CD4-positive, alpha-beta T cell (primary cell): ENCODE data around the gene CRAMP1. TPM values are rescaled to one million over a fixed set of nuclear protein-coding genes. Genes with fewer than 3 reads are reported as not detected.

Experiments used
- ATAC-seq: fragments of 200-7000 bp; cut with Tn5 transposase; one replicate; pipeline ENCODE4 v1.10.0; 2022; ENCODE audit warnings: mild to moderate bottlenecking; ENCODE audit not compliant: poor library complexity
- CTCF ChIA-PET: fragments of 350-600 bp; sonication (Branson Sonifier 250); formaldehyde crosslinking; loops from one replicate; lab custom pipeline; 2021; ENCODE audit warnings: antibody characterized with exemption, inconsistent platforms; lab: Charles Lee
- POLR2A ChIA-PET: fragments of 350-600 bp; sonication (Branson Sonifier 250); formaldehyde crosslinking; loops from one replicate; lab custom pipeline; 2021; ENCODE audit warnings: antibody characterized with exemption, inconsistent platforms; lab: Charles Lee
- DNase-seq, 14 experiments: peaks; one replicate each; pipeline ENCODE4 v3.0.0-alpha.2; 2013 to 2020; ENCODE audit warnings: mixed read lengths in 2 of 14
- H3K27ac ChIP-seq, 2 donors: one replicate each; pipeline versions ENCODE4 v1.5.1 to v1.7.0; 2013; ENCODE audit warnings: low read length in 2 of 2, low read depth in 1 of 2, mild to moderate bottlenecking in 1 of 2
- H3K27me3 ChIP-seq, 2 experiments: 1 replicate in 1 of 2; 2 replicates in 1 of 2; pipeline versions ENCODE4 v1.6.1 to v1.7.0; 2013; ENCODE audit warnings: low read length in 2 of 2, control low read depth in 1 of 2, mild to moderate bottlenecking in 1 of 2, moderate library complexity in 1 of 2; ENCODE audit not compliant: insufficient read depth in 2 of 2, control insufficient read depth in 1 of 2
- H3K36me3 ChIP-seq: one replicate; pipeline ENCODE4 v1.6.1; 2013; ENCODE audit warnings: low read length, control low read depth; ENCODE audit not compliant: insufficient read depth
- H3K4me1 ChIP-seq: one replicate; pipeline ENCODE4 v1.6.1; 2013; ENCODE audit warnings: low read length, control low read depth; ENCODE audit not compliant: insufficient read depth
- H3K4me3 ChIP-seq: one replicate; pipeline ENCODE4 v1.5.1; 2013; ENCODE audit warnings: mild to moderate bottlenecking, low read length, moderate library complexity
- H3K9me3 ChIP-seq, 2 experiments: 1 replicate in 1 of 2; 2 replicates in 1 of 2; pipeline versions ENCODE4 v1.6.1 to v1.7.0; 2013; ENCODE audit warnings: low read length in 2 of 2, mild to moderate bottlenecking in 2 of 2, control low read depth in 1 of 2, moderate library complexity in 1 of 2; ENCODE audit not compliant: control insufficient read depth in 1 of 2, insufficient read depth in 1 of 2
- H3K27ac Mint-ChIP-seq: one replicate; pipeline ENCODE4 v1.8.0; 2020; ENCODE audit warnings: mixed read lengths
- H3K27me3 Mint-ChIP-seq: one replicate; pipeline ENCODE4 v1.8.0; 2021; ENCODE audit warnings: mixed read lengths
- H3K36me3 Mint-ChIP-seq: one replicate; pipeline ENCODE4 v1.8.0; 2021; ENCODE audit warnings: low read depth, mixed read lengths
- H3K4me1 Mint-ChIP-seq: one replicate; pipeline ENCODE4 v1.8.0; 2021; ENCODE audit warnings: low read depth, mixed read lengths
- H3K4me3 Mint-ChIP-seq: one replicate; pipeline ENCODE4 v1.8.0; 2020; ENCODE audit warnings: mild to moderate bottlenecking, mixed read lengths
- H3K9me3 Mint-ChIP-seq: one replicate; pipeline ENCODE4 v1.8.0; 2020; ENCODE audit warnings: mixed read lengths
- intact Hi-C, 2 experiments: fragments of 100-400 bp; cut with DNase I in 1 of 2; cut with micrococcal nuclease in 1 of 2; formaldehyde crosslinking; loops; one replicate each; pipeline versions ENCODE4 v1.15.1 to v1.9.0; 2023 to 2025; cut with DNase I, micrococcal nuclease
- total RNA-seq, 174 experiments: library from RNA in 2 of 174; stranded (reverse) in 2 of 174; gene quantifications; one replicate each; pipeline ENCODE4 v1.2.3 and lab custom pipeline; 2021 to 2026
- TF ChIP-seq, protein P1 (sequence below): fragments of 200-600 bp; IDR thresholded peaks from one replicate; pipeline ENCODE4 v1.8.0; 2022; ENCODE audit warnings: antibody characterized with exemption, mild to moderate bottlenecking

The CRAMP1 gene
- total RNA-seq, 2 experiments from 2014 or later, result 14.1 to 15.2 TPM

DNA sequence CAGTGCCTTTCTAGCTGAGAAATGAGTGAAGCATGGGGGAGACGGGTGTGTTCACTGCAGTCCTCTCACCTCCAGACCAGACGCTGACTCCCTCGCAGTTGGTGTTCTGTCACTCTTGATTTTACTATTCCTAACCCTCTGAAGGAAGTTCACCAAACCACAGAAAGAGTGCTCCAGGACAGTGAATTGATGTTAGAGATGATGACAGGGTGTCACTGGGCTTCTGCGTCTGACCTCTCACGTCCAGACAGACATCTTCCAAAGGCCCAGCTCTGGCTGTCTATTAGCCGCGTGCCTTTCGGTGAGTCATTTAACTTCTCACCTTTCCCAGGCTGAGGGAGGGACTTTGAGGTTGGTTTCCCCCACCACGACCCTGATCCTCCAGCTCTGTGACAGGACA, 8.2 kb downstream of the CRAMP1 start:
- Histone ChIP-seq H3K9me3 (no peaks in the 10 kb centered on the region), H3K27ac (no peak overlapping the region), H3K4me1 (peaks cover 5% of the 10 kb centered on the region), H3K4me3 (no peak overlapping the region), H3K36me3 (peaks cover 48% of the 10 kb centered on the region), H3K27me3 (peaks cover 0 to 3% of the 10 kb centered on the region in 2 experiments)
- Mint-ChIP-seq H3K27ac (no peak overlapping the region), H3K27me3 (peaks cover 4% of the 10 kb centered on the region), H3K36me3 (peaks cover 56% of the 10 kb centered on the region), H3K9me3 (no peaks in the 10 kb centered on the region), H3K4me1 (peaks cover 24% of the 10 kb centered on the region), H3K4me3 (no peak overlapping the region)
- no peak for ATAC-seq
- TF ChIP-seq, protein P1, sequence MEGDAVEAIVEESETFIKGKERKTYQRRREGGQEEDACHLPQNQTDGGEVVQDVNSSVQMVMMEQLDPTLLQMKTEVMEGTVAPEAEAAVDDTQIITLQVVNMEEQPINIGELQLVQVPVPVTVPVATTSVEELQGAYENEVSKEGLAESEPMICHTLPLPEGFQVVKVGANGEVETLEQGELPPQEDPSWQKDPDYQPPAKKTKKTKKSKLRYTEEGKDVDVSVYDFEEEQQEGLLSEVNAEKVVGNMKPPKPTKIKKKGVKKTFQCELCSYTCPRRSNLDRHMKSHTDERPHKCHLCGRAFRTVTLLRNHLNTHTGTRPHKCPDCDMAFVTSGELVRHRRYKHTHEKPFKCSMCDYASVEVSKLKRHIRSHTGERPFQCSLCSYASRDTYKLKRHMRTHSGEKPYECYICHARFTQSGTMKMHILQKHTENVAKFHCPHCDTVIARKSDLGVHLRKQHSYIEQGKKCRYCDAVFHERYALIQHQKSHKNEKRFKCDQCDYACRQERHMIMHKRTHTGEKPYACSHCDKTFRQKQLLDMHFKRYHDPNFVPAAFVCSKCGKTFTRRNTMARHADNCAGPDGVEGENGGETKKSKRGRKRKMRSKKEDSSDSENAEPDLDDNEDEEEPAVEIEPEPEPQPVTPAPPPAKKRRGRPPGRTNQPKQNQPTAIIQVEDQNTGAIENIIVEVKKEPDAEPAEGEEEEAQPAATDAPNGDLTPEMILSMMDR, result no peak
- ChIA-PET POLR2A (no interaction called here), CTCF (no interaction called here)
- intact Hi-C loops, result no loop called here
- DNase-seq, result no peak

DNA sequence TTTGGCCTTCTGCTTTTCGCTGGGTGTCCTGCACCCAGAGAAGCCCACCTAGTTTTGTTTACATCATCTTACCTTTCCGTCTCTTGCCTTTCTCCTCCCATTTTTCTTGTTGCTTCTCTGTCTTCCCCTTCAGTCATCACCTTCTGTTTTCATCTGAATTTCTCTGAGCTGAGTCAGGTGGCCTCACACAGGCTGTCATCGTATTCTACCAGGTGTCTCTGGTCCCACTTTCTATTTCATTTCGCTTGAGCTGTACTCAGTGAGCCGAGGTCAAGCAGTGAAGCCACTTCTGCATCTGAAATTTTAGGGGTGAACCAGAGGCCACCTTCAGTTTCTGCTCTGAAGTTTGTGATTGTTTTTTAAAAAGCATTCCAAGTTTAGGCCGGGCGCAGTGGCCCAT, 9.7 kb downstream of the CRAMP1 start:
- H3K4me3 ChIP-seq, result no peak overlapping the region
- intact Hi-C loops, result no loop called here
- ATAC-seq, result no peak
- no peaks in the 10 kb centered on the region for H3K9me3 ChIP-seq
- H3K36me3 ChIP-seq, result peaks cover 45% of the 10 kb centered on the region
- no peak overlapping the region for H3K27ac Mint-ChIP-seq
- POLR2A ChIA-PET, result no interaction called here
- TF ChIP-seq, protein P1, result no peak
- H3K4me1 ChIP-seq, result peaks cover 3% of the 10 kb centered on the region
- peaks cover 59% of the 10 kb centered on the region for H3K36me3 Mint-ChIP-seq
- H3K4me1 Mint-ChIP-seq, result peaks cover 14% of the 10 kb centered on the region
- H3K4me3 Mint-ChIP-seq, result no peak overlapping the region
- no peaks in the 10 kb centered on the region for H3K27me3 Mint-ChIP-seq
- no peaks in the 10 kb centered on the region for H3K27me3 ChIP-seq
- DNase-seq, result no peak
- no peaks in the 10 kb centered on the region for H3K9me3 Mint-ChIP-seq
- CTCF ChIA-PET, result no interaction called here
- no peak overlapping the region for H3K27ac ChIP-seq

DNA sequence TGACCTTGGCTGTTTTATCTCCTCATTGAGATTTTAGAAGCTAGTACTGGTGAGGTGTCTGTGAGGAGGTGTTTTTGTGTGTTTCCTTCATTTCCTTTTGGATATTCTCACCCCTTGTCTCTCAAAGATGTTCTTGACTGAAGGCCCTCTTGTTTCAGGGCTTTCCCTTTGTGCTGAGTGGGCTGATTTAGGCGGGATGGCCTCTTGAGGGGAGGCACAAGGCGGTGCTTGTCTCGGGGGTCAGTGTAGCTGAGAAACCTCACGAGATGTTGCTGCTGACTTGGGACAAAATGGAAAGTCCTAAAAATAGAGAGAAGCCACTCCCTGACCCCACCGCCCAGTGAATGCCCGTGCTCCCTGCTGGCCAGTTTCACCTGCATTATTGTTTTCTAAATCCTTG, 14.2 kb downstream of the CRAMP1 start:
- no peak for ATAC-seq
- no peak for DNase-seq
- TF ChIP-seq, protein P1, result no peak
- Histone ChIP-seq H3K9me3 (no peaks in the 10 kb centered on the region), H3K27me3 (no peaks in the 10 kb centered on the region), H3K27ac (no peak overlapping the region), H3K4me3 (no peak overlapping the region), H3K36me3 (peaks cover 44% of the 10 kb centered on the region), H3K4me1 (no peaks in the 10 kb centered on the region)
- Mint-ChIP-seq H3K4me1 (peaks cover 5% of the 10 kb centered on the region), H3K27me3 (no peaks in the 10 kb centered on the region), H3K9me3 (no peaks in the 10 kb centered on the region), H3K4me3 (no peak overlapping the region), H3K36me3 (peaks cover 55% of the 10 kb centered on the region), H3K27ac (no peak overlapping the region)
- CTCF ChIA-PET, result no interaction called here
- intact Hi-C loops, result no loop called here
- POLR2A ChIA-PET, result no interaction called here
